CD4-positive, alpha-beta T cell treated with Interleukin-12 subunit alpha and Interleukin-12 subunit beta, for 1 hour (primary cell): ENCODE measurements around the gene BRD2.

Source experiments
- DNase-seq: peaks from one replicate; pipeline ENCODE4 v3.0.0-alpha.2; 2020

The BRD2 gene

DNA sequence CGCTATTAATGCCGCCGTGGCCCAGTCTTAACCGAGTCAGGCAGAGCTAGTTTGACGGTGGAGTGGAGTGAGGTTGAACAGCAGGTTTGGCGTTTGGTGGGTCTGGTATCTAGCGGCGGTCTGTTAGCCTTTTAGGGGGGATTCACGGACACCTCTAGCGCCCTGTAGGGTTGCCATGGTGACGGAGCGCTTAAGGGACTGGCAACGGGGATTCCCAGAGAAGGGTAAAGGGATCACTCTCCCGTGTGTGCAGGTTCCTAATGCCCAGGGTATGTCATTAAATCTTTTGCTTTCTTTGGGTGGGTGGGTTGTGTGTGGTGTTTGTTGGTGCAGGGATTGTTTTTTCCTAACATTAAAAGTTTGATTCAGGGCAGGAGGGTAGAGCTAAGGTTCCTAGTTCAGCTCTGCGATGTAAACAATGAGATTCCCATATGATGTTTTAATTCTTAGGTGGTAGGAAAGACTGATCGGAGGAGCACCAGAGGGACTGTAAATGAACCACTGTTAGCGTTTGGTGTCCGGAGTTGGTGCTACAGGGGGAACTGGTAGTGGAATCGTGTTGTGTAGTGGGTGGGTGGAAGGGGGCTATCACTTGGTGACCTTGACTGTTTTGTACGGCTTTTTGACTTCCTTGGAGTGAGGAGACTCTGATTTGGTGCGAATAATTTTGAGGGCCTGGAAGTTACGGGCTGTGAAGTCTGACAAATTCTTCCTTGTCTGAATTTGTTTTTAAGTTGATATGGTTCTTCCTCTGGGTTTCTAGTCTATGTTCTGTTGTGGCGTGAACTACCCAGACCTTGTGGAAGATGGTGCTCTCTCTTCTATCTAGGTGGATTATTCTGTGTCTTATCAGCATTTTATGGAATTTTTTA, 5.0 kb downstream of the BRD2 start:
- DNase-seq: peak; percentile 79

- DNase-seq: peak; percentile 62
Observed at GRCh38 chr6:32974016-32974333, 5.6 kb downstream of the BRD2 start.

GRCh38 chr6:32974541-32975308, 6.3 kb downstream of the BRD2 start:
- DNase-seq: no peak

GRCh38 chr6:32975886-32976285, 7.5 kb downstream of the BRD2 start:
- no peak for DNase-seq

GRCh38 chr6:32976334-32977069, 8.1 kb downstream of the BRD2 start:
- no peak for DNase-seq

GRCh38 chr6:32977272-32977952, 9.0 kb downstream of the BRD2 start:
- DNase-seq: no peak

- DNase-seq: no peak
Observed at GRCh38 chr6:32977953-32978324, 9.5 kb downstream of the BRD2 start.

DNA sequence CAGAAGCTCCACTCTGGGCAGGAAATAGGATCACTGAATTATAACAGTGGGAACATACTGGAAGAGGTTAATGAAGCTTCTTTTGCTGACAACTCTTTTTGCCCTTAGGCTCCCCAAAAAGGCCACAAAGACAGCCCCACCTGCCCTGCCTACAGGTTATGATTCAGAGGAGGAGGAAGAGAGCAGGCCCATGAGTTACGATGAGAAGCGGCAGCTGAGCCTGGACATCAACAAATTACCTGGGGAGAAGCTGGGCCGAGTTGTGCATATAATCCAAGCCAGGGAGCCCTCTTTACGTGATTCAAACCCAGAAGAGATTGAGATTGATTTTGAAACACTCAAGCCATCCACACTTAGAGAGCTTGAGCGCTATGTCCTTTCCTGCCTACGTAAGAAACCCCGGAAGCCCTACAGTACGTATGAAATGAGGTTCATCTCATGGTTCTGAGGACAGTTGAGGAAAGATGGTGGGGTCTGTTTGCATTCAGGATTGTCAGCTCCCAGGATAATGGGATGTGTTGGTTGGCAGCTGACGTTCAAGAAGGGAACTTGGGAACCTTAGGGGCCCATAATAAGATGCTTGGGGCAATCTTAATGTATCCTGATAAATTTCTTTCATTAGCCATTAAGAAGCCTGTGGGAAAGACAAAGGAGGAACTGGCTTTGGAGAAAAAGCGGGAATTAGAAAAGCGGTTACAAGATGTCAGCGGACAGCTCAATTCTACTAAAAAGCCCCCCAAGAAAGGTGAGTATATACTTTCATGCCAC, 11.5 kb downstream of the BRD2 start:
- no peak for DNase-seq

DNA sequence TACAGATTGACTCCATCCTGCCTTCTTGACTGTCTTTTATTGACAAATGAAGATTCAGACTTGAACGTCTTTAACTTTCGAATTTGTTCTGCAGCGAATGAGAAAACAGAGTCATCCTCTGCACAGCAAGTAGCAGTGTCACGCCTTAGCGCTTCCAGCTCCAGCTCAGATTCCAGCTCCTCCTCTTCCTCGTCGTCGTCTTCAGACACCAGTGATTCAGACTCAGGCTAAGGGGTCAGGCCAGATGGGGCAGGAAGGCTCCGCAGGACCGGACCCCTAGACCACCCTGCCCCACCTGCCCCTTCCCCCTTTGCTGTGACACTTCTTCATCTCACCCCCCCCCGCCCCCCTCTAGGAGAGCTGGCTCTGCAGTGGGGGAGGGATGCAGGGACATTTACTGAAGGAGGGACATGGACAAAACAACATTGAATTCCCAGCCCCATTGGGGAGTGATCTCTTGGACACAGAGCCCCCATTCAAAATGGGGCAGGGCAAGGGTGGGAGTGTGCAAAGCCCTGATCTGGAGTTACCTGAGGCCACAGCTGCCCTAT, 12.2 kb downstream of the BRD2 start:
- DNase-seq: no peak

- DNase-seq: no peak
Observed at GRCh38 chr6:32982084-32982701, 13.8 kb downstream of the BRD2 start.

DNA sequence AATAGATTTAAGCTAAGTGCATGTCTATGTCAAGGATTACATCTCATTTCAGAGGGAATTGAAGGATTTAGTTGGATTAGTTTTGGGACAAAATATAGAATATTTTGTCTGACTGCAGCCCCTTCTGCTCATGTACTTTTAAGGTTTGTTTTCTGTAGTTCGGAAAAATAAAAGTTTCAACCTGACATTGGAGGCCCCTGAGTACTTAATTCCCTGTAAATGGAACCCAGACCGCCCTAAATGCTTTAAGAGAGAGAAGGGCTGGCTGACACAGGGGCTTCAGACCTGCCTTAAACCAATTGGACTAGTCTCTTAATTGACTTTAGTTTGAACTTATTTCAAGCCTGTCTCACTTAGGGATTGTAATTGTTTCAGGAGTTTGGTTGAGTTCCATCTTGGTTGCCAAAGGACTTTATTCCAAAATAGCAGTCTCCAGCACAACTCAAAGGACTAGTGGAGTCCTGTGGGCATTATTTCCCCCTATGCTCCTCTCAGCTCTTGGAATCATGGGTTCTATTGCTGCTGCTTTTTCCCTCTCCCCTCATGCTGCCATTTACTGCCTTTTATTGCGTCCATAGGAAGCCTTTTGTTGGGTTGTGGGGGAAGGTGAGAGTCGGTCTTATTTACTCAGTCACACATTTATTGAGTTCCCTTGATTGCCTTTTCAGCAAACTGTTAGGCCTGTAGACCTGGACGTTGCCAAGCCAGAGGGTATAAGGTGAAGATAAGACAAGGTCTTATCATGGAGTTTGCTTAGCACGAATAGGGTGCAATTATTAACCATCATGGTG, 14.5 kb downstream of the BRD2 start:
- no peak for DNase-seq

- no peak for DNase-seq
Observed at GRCh38 chr6:32983493-32983848, 15.1 kb downstream of the BRD2 start.

DNA sequence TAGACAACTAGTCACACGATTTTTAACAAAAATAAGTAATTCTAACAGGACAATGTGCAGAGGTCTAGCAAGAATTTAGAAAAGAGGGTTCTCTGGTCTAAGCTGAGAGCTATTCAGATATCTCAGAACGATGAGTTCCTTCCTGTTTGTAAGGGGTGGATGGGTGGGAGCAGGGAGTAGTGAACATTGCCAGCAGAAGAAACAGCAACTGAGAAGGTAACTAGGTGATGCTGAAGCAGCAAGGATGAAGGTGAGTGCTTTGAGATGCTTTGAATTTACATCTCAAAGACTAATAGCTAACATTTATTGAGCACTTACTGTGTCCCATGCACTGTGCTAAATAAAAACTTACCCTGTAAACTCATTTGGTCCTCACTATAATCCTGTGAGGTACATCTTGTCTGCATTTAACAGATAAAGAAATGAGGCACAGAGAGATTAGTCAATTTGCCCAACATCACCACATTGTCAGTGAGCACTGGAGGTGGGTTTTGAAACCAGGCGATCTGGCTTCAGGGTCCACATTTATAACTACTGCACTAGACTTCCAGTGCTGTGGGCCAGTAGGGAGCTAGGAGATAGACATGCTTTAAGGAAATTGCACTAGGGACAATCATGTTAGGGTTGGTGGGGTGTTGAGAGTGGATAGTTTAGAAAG, 15.7 kb downstream of the BRD2 start:
- DNase-seq: no peak

DNA sequence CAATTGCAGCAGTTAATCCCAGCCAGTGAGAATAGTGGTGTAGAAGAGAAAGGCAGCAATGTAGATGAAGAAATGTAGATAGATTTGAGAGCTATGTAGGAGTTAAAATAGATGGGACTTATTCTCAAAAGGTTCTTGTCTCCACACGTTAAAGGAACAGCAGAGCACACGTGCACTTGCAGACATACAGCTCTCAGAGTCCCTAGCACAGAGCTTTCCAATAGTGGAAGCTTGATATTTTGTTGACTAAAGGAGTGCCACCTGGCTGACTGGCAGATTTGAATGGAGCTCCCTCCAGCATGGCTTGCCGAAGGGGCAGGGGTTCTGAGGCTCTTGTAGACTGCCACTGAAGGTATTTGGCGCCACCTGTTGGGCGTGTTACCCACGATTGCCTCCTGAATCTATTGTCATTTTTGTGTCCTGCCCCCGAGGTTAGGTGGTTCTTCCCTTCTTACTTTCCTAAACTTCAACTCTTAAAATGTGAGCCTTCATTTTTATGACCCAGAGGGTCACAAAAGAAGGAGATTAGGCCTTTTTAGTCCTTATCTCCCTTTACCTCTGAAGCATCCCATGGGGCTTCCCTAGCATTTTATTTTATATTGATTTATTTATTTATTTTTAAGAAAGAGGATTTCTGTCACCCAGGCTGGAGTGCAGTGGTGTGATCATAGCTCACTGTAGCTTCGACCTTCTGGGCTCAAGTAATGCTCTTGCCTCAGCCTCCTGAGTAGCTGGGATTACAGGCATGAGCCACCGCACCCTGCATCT, 16.4 kb downstream of the BRD2 start:
- peak; percentile 90 for DNase-seq

DNA sequence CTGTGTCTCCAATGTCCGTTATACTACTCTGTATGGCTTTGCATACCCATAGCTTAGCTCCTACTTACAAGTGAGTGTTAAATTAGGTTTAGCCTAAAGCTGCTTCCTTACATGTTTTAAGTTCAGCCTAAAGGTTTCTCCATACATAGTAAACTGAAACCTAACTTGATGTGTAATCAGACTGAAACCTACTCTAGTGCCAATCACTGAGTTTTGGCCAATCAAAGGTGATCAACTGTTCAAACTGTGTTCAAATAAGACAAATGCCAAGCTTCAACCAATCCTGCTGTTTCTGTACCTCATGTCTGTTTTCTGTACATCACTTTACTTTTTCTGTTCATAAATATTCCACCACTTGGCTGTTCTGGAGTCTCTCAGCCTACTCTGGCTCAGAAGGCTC, 21.0 kb downstream of the BRD2 start:
- DNase-seq: no peak

DNA sequence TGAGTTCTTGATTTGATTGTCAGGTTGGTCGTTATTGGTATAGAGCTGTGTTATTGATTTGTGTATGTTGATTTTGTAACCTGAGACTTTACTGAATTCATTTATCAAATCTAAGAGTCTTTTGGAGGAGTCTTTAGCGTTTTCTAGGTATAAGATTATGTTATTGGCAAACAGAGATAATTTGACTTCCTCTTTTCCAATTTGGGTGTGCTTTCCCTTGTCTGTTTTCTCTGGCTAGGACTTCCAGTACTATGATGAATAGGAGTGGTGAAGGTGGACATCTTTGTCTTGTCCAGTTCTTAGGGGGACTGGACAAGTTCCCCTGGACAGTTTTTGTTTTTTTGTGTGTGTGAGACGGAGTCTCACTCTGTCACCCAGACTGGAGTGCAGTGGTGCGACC, 23.6 kb downstream of the BRD2 start:
- DNase-seq: no peak

DNA sequence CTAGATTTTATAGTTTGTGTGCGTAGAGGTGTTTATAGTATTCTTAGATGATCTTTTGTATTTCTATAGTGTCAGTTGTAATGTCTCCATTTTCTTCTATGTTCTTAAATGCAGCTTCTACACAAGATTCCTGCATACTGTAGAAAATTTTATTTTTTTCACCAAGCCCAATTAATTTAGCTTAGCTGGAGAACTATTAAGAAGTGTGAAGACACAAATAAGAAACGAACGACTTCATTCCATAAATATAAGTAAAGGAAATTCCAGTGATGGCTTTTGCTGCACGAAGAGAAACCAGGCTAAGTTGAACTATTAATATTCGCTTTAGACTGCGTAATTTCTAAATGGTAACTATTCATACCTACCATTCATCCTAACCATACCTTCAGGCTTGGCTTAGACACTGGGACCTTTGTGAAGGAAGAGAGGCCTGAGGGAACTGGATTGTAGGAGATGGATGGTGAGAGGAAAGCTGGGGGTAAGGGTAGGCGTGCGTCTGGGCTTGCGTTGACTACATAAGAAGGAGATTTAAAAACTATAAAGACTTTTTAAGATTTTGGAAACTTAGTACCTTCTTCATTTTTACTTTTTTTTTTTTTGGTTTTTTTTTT, 25.1 kb downstream of the BRD2 start:
- no peak for DNase-seq

DNA sequence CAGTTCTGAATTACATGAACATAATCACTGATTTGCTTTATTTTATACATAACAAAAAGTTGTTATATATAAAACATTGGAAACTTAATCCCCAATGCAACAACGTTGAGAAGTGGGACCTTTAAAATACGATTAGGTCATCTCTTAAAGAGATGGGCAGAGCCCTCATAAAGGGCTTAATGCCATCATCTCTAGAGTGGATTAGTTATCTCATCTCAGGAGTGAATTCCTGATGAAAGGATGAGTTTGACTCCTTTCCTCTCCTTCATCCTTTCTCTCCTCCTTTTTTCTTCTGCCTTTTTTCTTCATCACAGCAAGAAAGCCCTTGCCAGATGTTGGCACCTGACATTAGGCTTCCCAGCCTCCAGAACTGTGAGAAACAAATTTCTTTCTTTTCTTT, 27.1 kb downstream of the BRD2 start:
- DNase-seq: no peak

DNA sequence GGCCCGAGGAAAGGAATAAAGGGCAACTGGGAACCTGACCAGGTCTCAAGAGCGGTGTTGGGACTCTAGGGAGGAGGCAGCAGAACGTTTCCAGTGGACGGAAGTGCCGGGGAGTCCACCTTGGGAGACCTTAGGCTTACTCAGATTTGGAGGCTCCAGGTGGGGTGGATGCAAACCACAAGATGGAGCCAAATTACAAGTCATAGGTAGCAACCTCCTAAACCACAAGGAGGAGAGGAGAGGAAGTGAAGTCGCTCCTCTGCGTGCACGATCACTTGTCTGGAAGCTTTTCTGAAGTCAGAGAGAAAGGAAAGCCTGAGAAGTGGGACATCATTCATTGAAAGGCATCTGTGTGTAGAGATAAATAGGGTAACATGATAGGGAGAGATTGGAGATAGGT, 31.7 kb downstream of the BRD2 start:
- no peak for DNase-seq
